ENCODE measurements around the gene DNAI1. TPM values are rescaled to one million over a fixed set of nuclear protein-coding genes. Genes with fewer than 3 reads are reported as not detected.

DNAI1 gene
- total RNA-seq, 2 experiments from 2014 or later = 0.34 TPM; not detected in 1

GRCh38 chr9:34502471-34502870 is 43.9 kb downstream of the DNAI1 start:
- DNase-seq (no peak), ATAC-seq (no peak)
- Mint-ChIP-seq H3K27ac (no peak overlapping the region), H3K9me3 (ENCODE audit: low read depth) (no peaks in the 10 kb centered on the region), H3K4me1 (peaks cover 14% of the 10 kb centered on the region), H3K4me3 (no peak overlapping the region), H3K36me3 (ENCODE audit: low read depth) (no peaks in the 10 kb centered on the region), H3K27me3 (peaks cover 8% of the 10 kb centered on the region)
- POLR2A ChIA-PET = interaction anchor here (0.5 kb wide), 1 partner anchor 451 kb away, joined by 4 read pairs; no protein-coding TSS in a partner anchor
- intact Hi-C loops (cut with DNase I, micrococcal nuclease) = loop anchor here (5.0 kb wide), 2 partner anchors 45 to 100 kb away; partner anchors contain the start of genes DNAI1 (in 1 of the 2) and FAM219A (in 1 of the 2)
- CTCF ChIA-PET = interaction anchor here (0.5 to 2.9 kb wide), 11 partner anchors 8 to 523 kb away, joined by 3 to 36 read pairs (median 3); no protein-coding TSS in a partner anchor

- Mint-ChIP-seq H3K27me3 (peaks cover 4% of the 10 kb centered on the region), H3K27ac (no peak overlapping the region), H3K36me3 (ENCODE audit: low read depth) (no peaks in the 10 kb centered on the region), H3K9me3 (ENCODE audit: low read depth) (no peaks in the 10 kb centered on the region), H3K4me1 (peaks cover 14% of the 10 kb centered on the region), H3K4me3 (no peak overlapping the region)
- ATAC-seq (no peak), DNase-seq (no peak)
- POLR2A ChIA-PET = interaction anchor here (0.5 kb wide), 1 partner anchor 451 kb away, joined by 4 read pairs; no protein-coding TSS in a partner anchor
- CTCF ChIA-PET = interaction anchor here (0.5 to 1.5 kb wide), 6 partner anchors 64 to 523 kb away, joined by 3 read pairs; no protein-coding TSS in a partner anchor
- intact Hi-C loops (cut with DNase I, micrococcal nuclease) = loop anchor here (5.0 kb wide), 2 partner anchors 46 to 99 kb away; partner anchors contain the start of genes DNAI1 (in 1 of the 2) and FAM219A (in 1 of the 2)
Measured at GRCh38 chr9:34502891-34503290, 44.3 kb downstream of the DNAI1 start.

- ATAC-seq = no peak
- intact Hi-C loops (cut with DNase I, micrococcal nuclease) = loop anchor here (5.0 kb wide), 2 partner anchors 46 to 99 kb away; partner anchors contain the start of genes DNAI1 (in 1 of the 2) and FAM219A (in 1 of the 2)
- POLR2A ChIA-PET = no interaction called here
Measured at GRCh38 chr9:34503406-34503805, 44.8 kb downstream of the DNAI1 start.

GRCh38 chr9:34505370-34506120 is 46.9 kb downstream of the DNAI1 start:
- POLR2A ChIA-PET = no interaction called here
- H3K27me3 Mint-ChIP-seq = no peaks in the 10 kb centered on the region
- H3K4me3 Mint-ChIP-seq = no peak overlapping the region
- peaks cover under 1% of the 10 kb centered on the region for H3K4me1 Mint-ChIP-seq
- H3K36me3 Mint-ChIP-seq (ENCODE audit: low read depth) = no peaks in the 10 kb centered on the region
- H3K27ac Mint-ChIP-seq = no peak overlapping the region
- intact Hi-C loops (cut with DNase I, micrococcal nuclease) = loop anchor here in 1 of 2 experiments (5.0 kb wide), 1 partner anchor 87 kb away; no protein-coding TSS in a partner anchor
- H3K9me3 Mint-ChIP-seq (ENCODE audit: low read depth) = no peaks in the 10 kb centered on the region
- CTCF ChIA-PET = interaction anchor here (0.6 to 1.3 kb wide), 5 partner anchors 69 to 702 kb away, joined by 3 to 4 read pairs (median 3); no protein-coding TSS in a partner anchor
- DNase-seq (no peak), ATAC-seq (no peak)

More at GRCh38 chr9:34503406-34503805, 44.8 kb downstream of the DNAI1 start:
- H3K4me3 Mint-ChIP-seq = no peak overlapping the region
- DNase-seq = no peak
- H3K27me3 Mint-ChIP-seq = peaks cover 4% of the 10 kb centered on the region
- no peaks in the 10 kb centered on the region for H3K36me3 Mint-ChIP-seq (ENCODE audit: low read depth)
- H3K27ac Mint-ChIP-seq = no peak overlapping the region
- H3K4me1 Mint-ChIP-seq = peaks cover 14% of the 10 kb centered on the region
- no peaks in the 10 kb centered on the region for H3K9me3 Mint-ChIP-seq (ENCODE audit: low read depth)
- CTCF ChIA-PET = interaction anchor here (0.7 to 1.5 kb wide), 7 partner anchors 40 to 101 kb away, joined by 3 to 5 read pairs (median 3); no protein-coding TSS in a partner anchor

GRCh38 chr9:34506623-34507022 is 48.0 kb downstream of the DNAI1 start:
- Mint-ChIP-seq H3K27me3 (no peaks in the 10 kb centered on the region), H3K4me3 (no peak overlapping the region), H3K36me3 (ENCODE audit: low read depth) (no peaks in the 10 kb centered on the region), H3K9me3 (ENCODE audit: low read depth) (no peaks in the 10 kb centered on the region), H3K27ac (no peak overlapping the region), H3K4me1 (no peaks in the 10 kb centered on the region)
- ChIA-PET POLR2A (no interaction called here), CTCF (interaction anchor here (1.3 kb wide), 1 partner anchor 101 kb away, joined by 3 read pairs; no protein-coding TSS in a partner anchor)
- DNase-seq (no peak), ATAC-seq (no peak)
- intact Hi-C loops (cut with DNase I, micrococcal nuclease) = loop anchor here in 1 of 2 experiments (5.0 kb wide), 1 partner anchor 86 kb away; no protein-coding TSS in a partner anchor

- ChIA-PET POLR2A (no interaction called here), CTCF (interaction anchor here (0.7 kb wide), 1 partner anchor 18 kb away, joined by 4 read pairs; no protein-coding TSS in a partner anchor)
- Mint-ChIP-seq H3K27me3 (no peaks in the 10 kb centered on the region), H3K4me1 (no peaks in the 10 kb centered on the region), H3K4me3 (no peak overlapping the region), H3K9me3 (ENCODE audit: low read depth) (no peaks in the 10 kb centered on the region), H3K36me3 (ENCODE audit: low read depth) (no peaks in the 10 kb centered on the region), H3K27ac (no peak overlapping the region)
- intact Hi-C loops (cut with DNase I, micrococcal nuclease) = loop anchor here in 1 of 2 experiments (5.0 kb wide), 1 partner anchor 85 kb away; no protein-coding TSS in a partner anchor
- ATAC-seq = no peak
- DNase-seq = no peak
Measured at GRCh38 chr9:34507556-34507955, 49.0 kb downstream of the DNAI1 start.

GRCh38 chr9:34507966-34508365 is 49.4 kb downstream of the DNAI1 start:
- Mint-ChIP-seq H3K4me3 (no peak overlapping the region), H3K27ac (no peak overlapping the region), H3K36me3 (ENCODE audit: low read depth) (no peaks in the 10 kb centered on the region), H3K9me3 (ENCODE audit: low read depth) (no peaks in the 10 kb centered on the region), H3K4me1 (no peaks in the 10 kb centered on the region), H3K27me3 (no peaks in the 10 kb centered on the region)
- ChIA-PET CTCF (no interaction called here), POLR2A (no interaction called here)
- ATAC-seq (no peak), DNase-seq (no peak)
- intact Hi-C loops (cut with DNase I, micrococcal nuclease) = loop anchor here in 1 of 2 experiments (5.0 kb wide), 1 partner anchor 84 kb away; no protein-coding TSS in a partner anchor

- ATAC-seq (no peak), DNase-seq (no peak)
- H3K27ac Mint-ChIP-seq = no peak overlapping the region
- no peaks in the 10 kb centered on the region for H3K9me3 Mint-ChIP-seq (ENCODE audit: low read depth)
- no peaks in the 10 kb centered on the region for H3K27me3 Mint-ChIP-seq
- no peak overlapping the region for H3K4me3 Mint-ChIP-seq
- ChIA-PET CTCF (no interaction called here), POLR2A (no interaction called here)
- no peaks in the 10 kb centered on the region for H3K4me1 Mint-ChIP-seq
- no peaks in the 10 kb centered on the region for H3K36me3 Mint-ChIP-seq (ENCODE audit: low read depth)
- intact Hi-C loops (cut with DNase I, micrococcal nuclease) = loop anchor here in 1 of 2 experiments (5.0 kb wide), 1 partner anchor 84 kb away; no protein-coding TSS in a partner anchor
Measured at GRCh38 chr9:34508463-34508862, 49.9 kb downstream of the DNAI1 start.

GRCh38 chr9:34508951-34509350 is 50.3 kb downstream of the DNAI1 start:
- H3K4me1 Mint-ChIP-seq = no peaks in the 10 kb centered on the region
- DNase-seq = no peak
- CTCF ChIA-PET = no interaction called here

GRCh38 chr9:34510497-34511468 is 52.2 kb downstream of the DNAI1 start:
- DNase-seq = no peak
- intact Hi-C loops (cut with DNase I, micrococcal nuclease) = no loop called here
- no peak overlapping the region for H3K27ac Mint-ChIP-seq
- H3K27me3 Mint-ChIP-seq = no peaks in the 10 kb centered on the region
- CTCF ChIA-PET = interaction anchor here (0.7 to 3.2 kb wide), 4 partner anchors 10 to 98 kb away, joined by 3 to 14 read pairs (median 4); no protein-coding TSS in a partner anchor
- no peak overlapping the region for H3K4me3 Mint-ChIP-seq
- H3K4me1 Mint-ChIP-seq = no peaks in the 10 kb centered on the region
- POLR2A ChIA-PET = no interaction called here
- H3K9me3 Mint-ChIP-seq (ENCODE audit: low read depth) = no peaks in the 10 kb centered on the region
- ATAC-seq = no peak
- H3K36me3 Mint-ChIP-seq (ENCODE audit: low read depth) = no peaks in the 10 kb centered on the region

More at GRCh38 chr9:34508951-34509350, 50.3 kb downstream of the DNAI1 start:
- Mint-ChIP-seq H3K4me3 (no peak overlapping the region), H3K27ac (no peak overlapping the region), H3K9me3 (ENCODE audit: low read depth) (no peaks in the 10 kb centered on the region), H3K27me3 (no peaks in the 10 kb centered on the region), H3K36me3 (ENCODE audit: low read depth) (no peaks in the 10 kb centered on the region)
- intact Hi-C loops (cut with DNase I, micrococcal nuclease) = loop anchor here in 1 of 2 experiments (5.0 kb wide), 1 partner anchor 83 kb away; no protein-coding TSS in a partner anchor
- POLR2A ChIA-PET = no interaction called here
- no peak for ATAC-seq
